Natural killer cell (primary cell): ENCODE measurements around the gene ARL4A. TPM values are rescaled to one million over a fixed set of nuclear protein-coding genes. Genes with fewer than 3 reads are reported as not detected.

Experiments
- ATAC-seq, 3 donors: fragments of 150-1000 bp in 2 of 3; fragments of 200-7000 bp in 1 of 3; cut with Tn5 transposase; 1 replicate in 1 of 3; 2 replicates in 2 of 3; pipeline ENCODE4 v1.10.0; 2021; ENCODE audit warnings: mild to moderate bottlenecking in 2 of 3, moderate library complexity in 2 of 3
- DNase-seq, 2 donors: peaks; one replicate each; pipeline versions ENCODE4 v3.0.0 to v3.0.0-alpha.2; 2013 to 2021; ENCODE audit warnings: mixed read lengths in 1 of 2
- H3K27ac ChIP-seq: one replicate; pipeline ENCODE4 v1.5.1; 2013; ENCODE audit warnings: mild to moderate bottlenecking, low read length
- H3K27me3 ChIP-seq: one replicate; pipeline ENCODE4 v1.6.1; 2013; ENCODE audit warnings: low read length; ENCODE audit not compliant: control insufficient read depth, insufficient read depth
- H3K36me3 ChIP-seq: one replicate; pipeline ENCODE4 v1.6.1; 2013; ENCODE audit warnings: low read length; ENCODE audit not compliant: control insufficient read depth, insufficient read depth
- H3K4me1 ChIP-seq: one replicate; pipeline ENCODE4 v1.6.1; 2013; ENCODE audit warnings: low read length; ENCODE audit not compliant: control insufficient read depth, insufficient read depth
- H3K4me3 ChIP-seq: one replicate; pipeline ENCODE4 v1.5.1; 2013; ENCODE audit warnings: low read length
- H3K9me3 ChIP-seq: one replicate; pipeline ENCODE4 v1.6.1; 2013; ENCODE audit warnings: low read length; ENCODE audit not compliant: control insufficient read depth, insufficient read depth
- H3K27ac Mint-ChIP-seq, 2 donors: one replicate each; pipeline ENCODE4 v1.8.0; 2022; ENCODE audit warnings: mild to moderate bottlenecking in 2 of 2, mixed read lengths in 2 of 2, moderate library complexity in 1 of 2
- H3K27me3 Mint-ChIP-seq, 2 donors: one replicate each; pipeline ENCODE4 v1.8.0; 2022; ENCODE audit warnings: low read depth in 2 of 2, mixed read lengths in 2 of 2
- H3K36me3 Mint-ChIP-seq: one replicate; pipeline ENCODE4 v1.8.0; 2022; ENCODE audit warnings: mixed read lengths
- H3K4me1 Mint-ChIP-seq, 2 donors: one replicate each; pipeline ENCODE4 v1.8.0; 2022; ENCODE audit warnings: mixed read lengths in 2 of 2
- H3K4me3 Mint-ChIP-seq: one replicate; pipeline ENCODE4 v1.8.0; 2022; ENCODE audit warnings: mild to moderate bottlenecking, moderate library complexity, mixed read lengths
- H3K9me3 Mint-ChIP-seq, 2 donors: one replicate each; pipeline ENCODE4 v1.8.0; 2022; ENCODE audit warnings: mixed read lengths in 2 of 2
- WGBS: methylation state at CpG from one replicate; pipeline ENCODE4 v1.1.7; 2013; ENCODE audit warnings: missing lambda C conversion rate; ENCODE audit not compliant: insufficient coverage; 5-methylcytosine and 5-hydroxymethylcytosine counted together
- intact Hi-C: fragments of 100-400 bp; cut with micrococcal nuclease; formaldehyde crosslinking; loops from one replicate; pipeline ENCODE4 v1.14.2; 2022
- total RNA-seq, 4 donors: library from RNA; stranded (reverse); fragments of 120-200 nt in 1 of 4; gene quantifications; one replicate each; pipeline versions ENCODE4 v1.2.3 to v1.2.4, GENCODE V29; 2013 to 2022
- TF ChIP-seq, protein P1 (sequence below): fragments of 200-600 bp; IDR thresholded peaks from one replicate; pipeline ENCODE4 v1.8.0; 2022; ENCODE audit warnings: antibody characterized with exemption

The ARL4A gene
- total RNA-seq, 3 donors from 2014 or later (not counting 1 experiment from before 2014, with no cell fraction given), result 54.7 to 81.4 (median 55.5) TPM

DNA sequence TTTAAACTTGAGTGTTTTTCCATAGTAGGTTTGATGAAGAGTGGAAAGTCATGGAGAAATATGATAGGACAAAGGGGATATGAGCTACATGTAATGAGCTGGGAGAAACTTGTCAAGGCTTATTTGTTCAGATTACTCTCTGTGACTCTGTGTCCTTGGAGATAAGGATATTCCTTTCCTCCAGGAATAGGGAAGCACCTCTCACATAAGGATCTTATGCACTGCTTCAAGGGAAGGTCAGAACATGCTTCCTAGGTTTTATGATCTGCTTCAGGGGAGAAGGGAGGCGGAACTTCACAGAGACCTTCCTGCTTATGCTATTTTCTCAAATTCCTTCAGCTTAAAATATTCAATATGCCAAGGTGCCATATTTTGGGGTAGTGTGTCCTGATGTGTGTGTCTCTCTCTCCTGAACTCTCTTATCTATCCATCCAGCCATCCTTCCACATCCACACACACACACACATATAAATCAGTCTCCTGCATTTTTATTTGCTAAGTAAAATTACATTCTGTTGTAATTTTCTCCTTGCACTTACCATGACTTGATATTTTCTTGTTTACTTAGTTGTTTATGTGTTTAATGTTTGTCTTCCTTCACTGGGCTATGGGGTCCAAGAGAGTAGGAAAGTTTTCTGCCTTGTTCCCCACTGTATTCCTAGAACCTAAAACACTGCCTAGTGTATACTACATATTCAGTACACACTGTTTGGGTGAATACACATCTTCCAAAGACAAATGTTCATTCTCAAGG, 26.4 kb downstream of the ARL4A start:
- Mint-ChIP-seq H3K4me1 (peaks cover 5 to 10% of the 10 kb centered on the region in 2 donors), H3K27me3 (no peaks in the 10 kb centered on the region), H3K36me3 (no peaks in the 10 kb centered on the region), H3K9me3 (no peaks in the 10 kb centered on the region), H3K4me3 (no peak overlapping the region), H3K27ac (peak overlapping the region in 1 of 2 donors; percentile 5)
- no peak for ATAC-seq
- no CpG with 5 or more reads among the region's 1 CpG for WGBS
- Histone ChIP-seq H3K36me3 (no peaks in the 10 kb centered on the region), H3K27ac (no peak overlapping the region), H3K4me1 (peaks cover 6% of the 10 kb centered on the region), H3K27me3 (no peaks in the 10 kb centered on the region), H3K4me3 (no peak overlapping the region), H3K9me3 (no peaks in the 10 kb centered on the region)
- DNase-seq, result no peak
- intact Hi-C loops, result no loop called here
- TF ChIP-seq, protein P1, sequence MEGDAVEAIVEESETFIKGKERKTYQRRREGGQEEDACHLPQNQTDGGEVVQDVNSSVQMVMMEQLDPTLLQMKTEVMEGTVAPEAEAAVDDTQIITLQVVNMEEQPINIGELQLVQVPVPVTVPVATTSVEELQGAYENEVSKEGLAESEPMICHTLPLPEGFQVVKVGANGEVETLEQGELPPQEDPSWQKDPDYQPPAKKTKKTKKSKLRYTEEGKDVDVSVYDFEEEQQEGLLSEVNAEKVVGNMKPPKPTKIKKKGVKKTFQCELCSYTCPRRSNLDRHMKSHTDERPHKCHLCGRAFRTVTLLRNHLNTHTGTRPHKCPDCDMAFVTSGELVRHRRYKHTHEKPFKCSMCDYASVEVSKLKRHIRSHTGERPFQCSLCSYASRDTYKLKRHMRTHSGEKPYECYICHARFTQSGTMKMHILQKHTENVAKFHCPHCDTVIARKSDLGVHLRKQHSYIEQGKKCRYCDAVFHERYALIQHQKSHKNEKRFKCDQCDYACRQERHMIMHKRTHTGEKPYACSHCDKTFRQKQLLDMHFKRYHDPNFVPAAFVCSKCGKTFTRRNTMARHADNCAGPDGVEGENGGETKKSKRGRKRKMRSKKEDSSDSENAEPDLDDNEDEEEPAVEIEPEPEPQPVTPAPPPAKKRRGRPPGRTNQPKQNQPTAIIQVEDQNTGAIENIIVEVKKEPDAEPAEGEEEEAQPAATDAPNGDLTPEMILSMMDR, result no peak

DNA sequence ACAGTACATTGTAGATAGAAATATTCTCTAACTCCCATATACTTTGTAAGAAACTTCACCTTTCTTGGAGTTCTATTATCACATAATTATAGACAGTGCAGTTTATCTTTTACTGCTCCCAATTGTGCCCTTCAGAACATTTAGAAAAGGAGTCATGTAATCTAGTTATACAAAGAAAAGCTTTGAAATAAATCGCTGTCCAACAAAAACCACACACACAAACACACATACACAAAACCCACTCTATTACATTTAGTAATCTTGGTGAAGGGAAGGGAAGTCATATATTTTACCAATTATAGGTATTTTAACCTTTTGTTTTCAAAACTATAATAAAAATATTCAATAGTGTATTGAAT, 26.9 kb downstream of the ARL4A start:
- no peak for ATAC-seq
- Histone ChIP-seq H3K9me3 (no peaks in the 10 kb centered on the region), H3K4me3 (no peak overlapping the region), H3K36me3 (no peaks in the 10 kb centered on the region), H3K27ac (no peak overlapping the region), H3K27me3 (no peaks in the 10 kb centered on the region), H3K4me1 (peaks cover 6% of the 10 kb centered on the region)
- no peaks in the 10 kb centered on the region for H3K27me3 Mint-ChIP-seq
- TF ChIP-seq, protein P1, result no peak
- DNase-seq, result no peak
- no peaks in the 10 kb centered on the region for H3K9me3 Mint-ChIP-seq
- peak overlapping the region in 1 of 2 donors; percentile 5 for H3K27ac Mint-ChIP-seq
- intact Hi-C loops, result no loop called here
- WGBS, result no CpG with 5 or more reads among the region's 1 CpG
- no peaks in the 10 kb centered on the region for H3K36me3 Mint-ChIP-seq
- H3K4me1 Mint-ChIP-seq, result peaks cover 5 to 10% of the 10 kb centered on the region in 2 donors
- H3K4me3 Mint-ChIP-seq, result no peak overlapping the region

DNA sequence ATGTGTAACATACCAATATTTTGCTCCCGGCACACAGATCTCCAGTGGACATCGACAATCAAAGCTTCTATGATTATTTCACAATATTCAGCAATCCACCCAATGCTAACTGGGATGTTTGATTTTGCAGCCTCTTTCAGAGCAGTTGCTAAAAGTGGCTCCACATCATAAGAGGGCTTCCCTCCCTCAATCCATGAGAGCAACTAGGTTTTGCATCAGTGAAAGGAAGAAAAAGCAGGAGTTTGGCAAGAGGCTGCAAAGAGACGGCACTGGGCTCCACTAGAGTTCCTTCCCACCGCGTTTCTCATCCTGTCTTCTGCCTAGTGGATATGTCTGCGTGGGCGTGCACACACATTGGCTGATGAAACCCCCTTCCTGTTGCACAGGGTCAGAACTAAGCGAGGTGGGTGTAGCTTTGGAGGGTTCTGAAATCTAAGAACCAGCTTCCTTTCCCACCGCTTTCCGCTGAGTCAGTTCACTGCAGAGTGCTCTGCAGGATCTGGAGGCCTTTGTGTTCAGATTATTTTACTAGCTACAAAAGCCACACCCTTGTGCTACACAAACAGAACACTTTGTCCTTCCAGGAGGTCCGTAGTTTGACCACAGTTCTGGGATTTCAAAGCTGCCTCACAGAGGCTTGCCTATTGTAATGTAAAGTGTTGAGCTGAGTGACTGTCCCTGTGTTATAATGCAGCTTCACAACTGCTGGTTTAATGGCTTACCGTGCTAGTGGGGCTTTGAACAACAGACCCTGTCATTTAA, 28.1 kb downstream of the ARL4A start:
- H3K4me1 Mint-ChIP-seq, result peaks cover 5 to 10% of the 10 kb centered on the region in 2 donors
- H3K36me3 Mint-ChIP-seq, result no peaks in the 10 kb centered on the region
- H3K27me3 Mint-ChIP-seq, result no peaks in the 10 kb centered on the region
- Histone ChIP-seq H3K27me3 (no peaks in the 10 kb centered on the region), H3K4me1 (peaks cover 6% of the 10 kb centered on the region), H3K9me3 (no peaks in the 10 kb centered on the region), H3K27ac (no peak overlapping the region), H3K36me3 (no peaks in the 10 kb centered on the region), H3K4me3 (no peak overlapping the region)
- no peak overlapping the region for H3K4me3 Mint-ChIP-seq
- WGBS, result 24% methylated on average over 12 of the region's 12 CpGs
- DNase-seq (peak in 1 of 2 donors; percentile 33), ATAC-seq (peak; percentile 59 to 76 (median 67))
- no peaks in the 10 kb centered on the region for H3K9me3 Mint-ChIP-seq
- TF ChIP-seq, protein P1, result no peak
- peak overlapping the region in 1 of 2 donors; percentile 17 for H3K27ac Mint-ChIP-seq
- intact Hi-C loops, result no loop called here
